ENCODE results near the gene PTPRM.

Gene PTPRM

DNA sequence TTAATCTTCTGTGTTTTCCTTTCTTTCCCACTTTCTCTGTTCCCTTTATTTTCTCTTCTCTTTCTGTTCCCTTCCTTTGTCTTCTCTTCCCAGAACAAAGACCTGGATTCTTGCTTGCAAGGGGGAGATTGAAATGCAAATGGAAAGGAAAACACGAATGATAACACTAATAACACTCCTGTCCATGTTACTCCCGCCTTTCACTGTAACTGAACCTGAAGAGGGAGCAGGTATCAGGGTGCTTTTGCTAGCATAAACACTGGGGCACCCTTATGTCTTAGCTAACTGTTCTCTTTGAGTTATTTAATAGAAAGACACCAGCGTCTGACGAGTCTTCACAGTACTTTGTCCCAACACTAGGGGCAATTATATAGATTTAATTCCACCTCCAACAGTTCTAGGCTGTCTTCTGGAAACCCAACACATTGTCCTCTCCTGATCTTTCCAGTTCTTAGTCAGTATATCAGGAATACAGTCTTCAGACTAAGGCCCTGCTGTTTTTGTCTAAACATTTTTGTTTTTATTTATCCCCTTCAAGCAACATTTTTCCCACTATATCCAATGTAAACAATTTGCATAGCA, 99.2 kb downstream of the PTPRM start:
- H3K14ac ChIP-seq (ENCODE audit: low read length in 2 of 2), result no peak overlapping the region
- H3K23ac ChIP-seq (ENCODE audit: low read length in 2 of 2), result no peak overlapping the region
- no peak for DNase-seq
- WGBS, result 68% methylated on average over 4 of the region's 4 CpGs
- no peak overlapping the region for H2BK5ac ChIP-seq (ENCODE audit: low read depth, low read length, poor library complexity, severe bottlenecking)
- no peak overlapping the region for H2AK5ac ChIP-seq (ENCODE audit: low read length, severe bottlenecking)
- H2BK15ac ChIP-seq (ENCODE audit: low read depth, poor library complexity, severe bottlenecking), result no peak overlapping the region
- H2BK12ac ChIP-seq (ENCODE audit: low read length in 2 of 2), result no peak overlapping the region
- H3K4me3 ChIP-seq (ENCODE audit: insufficient read depth in 1 of 2, low read depth in 1 of 2, low read length in 2 of 2), result no peak overlapping the region
- no peak overlapping the region for H3K18ac ChIP-seq (ENCODE audit: low read depth in 1 of 2, low read length in 2 of 2)
- H2BK120ac ChIP-seq (ENCODE audit: low read depth, low read length), result no peak overlapping the region
- no peak overlapping the region for H4K91ac ChIP-seq (ENCODE audit: low read length)
- H2AFZ ChIP-seq (ENCODE audit: low read depth, low read length), result no peak overlapping the region
- H3K4me2 ChIP-seq (ENCODE audit: low read length, poor library complexity, severe bottlenecking), result no peak overlapping the region
- no peak overlapping the region for H3K27ac ChIP-seq (ENCODE audit: low read length, poor library complexity, severe bottlenecking)
- no peak overlapping the region for H3K9ac ChIP-seq (ENCODE audit: low read length)
- no peak overlapping the region for H4K8ac ChIP-seq (ENCODE audit: low read length)
- no peaks in the 10 kb centered on the region for H3K27me3 ChIP-seq (ENCODE audit: control insufficient read depth in 1 of 2, insufficient read depth in 1 of 2, low read length in 2 of 2)
- peaks cover 30% of the 10 kb centered on the region for H3K79me1 ChIP-seq (replicated peaks; ENCODE audit: low read length, poor library complexity, severe bottlenecking)
- peaks cover 17% of the 10 kb centered on the region for H3K4me1 ChIP-seq (ENCODE audit: control insufficient read depth, insufficient read depth, low read depth, low read length)
- H3K36me3 ChIP-seq (ENCODE audit: control insufficient read depth in 1 of 2, insufficient read depth in 2 of 2, low read depth in 1 of 2, low read length in 2 of 2), result peaks cover 4 to 12% of the 10 kb centered on the region in 2 experiments
- no peaks in the 10 kb centered on the region for H3K9me3 ChIP-seq (ENCODE audit: control insufficient read depth, low read length)
- no peak overlapping the region for H3K4ac ChIP-seq (ENCODE audit: low read depth in 1 of 2, low read length in 2 of 2)

GRCh38 chr18:7668392-7668791, 101.3 kb downstream of the PTPRM start:
- H3K9me3 ChIP-seq (ENCODE audit: control insufficient read depth, low read length), result no peaks in the 10 kb centered on the region
- peak overlapping the region; percentile 17 for H3K27ac ChIP-seq (ENCODE audit: low read length, poor library complexity, severe bottlenecking)
- H3K18ac ChIP-seq (ENCODE audit: low read depth in 1 of 2, low read length in 2 of 2), result no peak overlapping the region
- 47% methylated on average over 3 of the region's 3 CpGs for WGBS
- H2BK5ac ChIP-seq (ENCODE audit: low read depth, low read length, poor library complexity, severe bottlenecking), result no peak overlapping the region
- H3K27me3 ChIP-seq (ENCODE audit: control insufficient read depth in 1 of 2, insufficient read depth in 1 of 2, low read length in 2 of 2), result no peaks in the 10 kb centered on the region
- H3K4ac ChIP-seq (ENCODE audit: low read depth in 1 of 2, low read length in 2 of 2), result no peak overlapping the region
- no peak overlapping the region for H3K9ac ChIP-seq (ENCODE audit: low read length)
- H2AK5ac ChIP-seq (ENCODE audit: low read length, severe bottlenecking), result no peak overlapping the region
- DNase-seq, result no peak
- no peak overlapping the region for H2AFZ ChIP-seq (ENCODE audit: low read depth, low read length)
- H3K23ac ChIP-seq (ENCODE audit: low read length in 2 of 2), result peak overlapping the region in 1 of 2 experiments; percentile 70
- H3K14ac ChIP-seq (ENCODE audit: low read length in 2 of 2), result peak overlapping the region in 1 of 2 experiments; percentile 26
- H2BK12ac ChIP-seq (ENCODE audit: low read length in 2 of 2), result no peak overlapping the region
- no peak overlapping the region for H3K4me2 ChIP-seq (ENCODE audit: low read length, poor library complexity, severe bottlenecking)
- no peak overlapping the region for H3K4me3 ChIP-seq (ENCODE audit: insufficient read depth in 1 of 2, low read depth in 1 of 2, low read length in 2 of 2)
- peaks cover 29% of the 10 kb centered on the region for H3K79me1 ChIP-seq (replicated peaks; ENCODE audit: low read length, poor library complexity, severe bottlenecking)
- peak overlapping the region; percentile 30 for H4K91ac ChIP-seq (ENCODE audit: low read length)
- H3K36me3 ChIP-seq (ENCODE audit: control insufficient read depth in 1 of 2, insufficient read depth in 2 of 2, low read depth in 1 of 2, low read length in 2 of 2), result peaks cover 0 to 8% of the 10 kb centered on the region in 2 experiments
- no peak overlapping the region for H4K8ac ChIP-seq (ENCODE audit: low read length)
- H2BK15ac ChIP-seq (ENCODE audit: low read depth, poor library complexity, severe bottlenecking), result no peak overlapping the region
- no peak overlapping the region for H2BK120ac ChIP-seq (ENCODE audit: low read depth, low read length)
- H3K4me1 ChIP-seq (ENCODE audit: control insufficient read depth, insufficient read depth, low read depth, low read length), result peaks cover 15% of the 10 kb centered on the region

- H3K4me1 ChIP-seq (ENCODE audit: control insufficient read depth, insufficient read depth, low read depth, low read length), result peaks cover 10% of the 10 kb centered on the region
- no peak overlapping the region for H3K23ac ChIP-seq (ENCODE audit: low read length in 2 of 2)
- peak overlapping the region; percentile 54 for H2AK5ac ChIP-seq (ENCODE audit: low read length, severe bottlenecking)
- H4K91ac ChIP-seq (ENCODE audit: low read length), result no peak overlapping the region
- no peak overlapping the region for H2BK15ac ChIP-seq (ENCODE audit: low read depth, poor library complexity, severe bottlenecking)
- H2BK12ac ChIP-seq (ENCODE audit: low read length in 2 of 2), result no peak overlapping the region
- peaks cover 0 to 1% of the 10 kb centered on the region in 2 experiments for H3K36me3 ChIP-seq (ENCODE audit: control insufficient read depth in 1 of 2, insufficient read depth in 2 of 2, low read depth in 1 of 2, low read length in 2 of 2)
- no peaks in the 10 kb centered on the region for H3K9me3 ChIP-seq (ENCODE audit: control insufficient read depth, low read length)
- no peak for DNase-seq
- H3K14ac ChIP-seq (ENCODE audit: low read length in 2 of 2), result no peak overlapping the region
- no peak overlapping the region for H2BK5ac ChIP-seq (ENCODE audit: low read depth, low read length, poor library complexity, severe bottlenecking)
- H2AFZ ChIP-seq (ENCODE audit: low read depth, low read length), result no peak overlapping the region
- no peak overlapping the region for H3K4ac ChIP-seq (ENCODE audit: low read depth in 1 of 2, low read length in 2 of 2)
- H3K9ac ChIP-seq (ENCODE audit: low read length), result no peak overlapping the region
- peaks cover 27% of the 10 kb centered on the region for H3K79me1 ChIP-seq (replicated peaks; ENCODE audit: low read length, poor library complexity, severe bottlenecking)
- H3K4me3 ChIP-seq (ENCODE audit: insufficient read depth in 1 of 2, low read depth in 1 of 2, low read length in 2 of 2), result no peak overlapping the region
- no peak overlapping the region for H3K27ac ChIP-seq (ENCODE audit: low read length, poor library complexity, severe bottlenecking)
- no peak overlapping the region for H4K8ac ChIP-seq (ENCODE audit: low read length)
- WGBS, result 93% methylated on average over 3 of the region's 3 CpGs
- no peak overlapping the region for H2BK120ac ChIP-seq (ENCODE audit: low read depth, low read length)
- H3K18ac ChIP-seq (ENCODE audit: low read depth in 1 of 2, low read length in 2 of 2), result no peak overlapping the region
- no peaks in the 10 kb centered on the region for H3K27me3 ChIP-seq (ENCODE audit: control insufficient read depth in 1 of 2, insufficient read depth in 1 of 2, low read length in 2 of 2)
- H3K4me2 ChIP-seq (ENCODE audit: low read length, poor library complexity, severe bottlenecking), result no peak overlapping the region
Measured at GRCh38 chr18:7669361-7669760, 102.2 kb downstream of the PTPRM start.

- no peak overlapping the region for H3K4ac ChIP-seq (ENCODE audit: low read depth in 1 of 2, low read length in 2 of 2)
- no peak overlapping the region for H2BK15ac ChIP-seq (ENCODE audit: low read depth, poor library complexity, severe bottlenecking)
- H3K4me1 ChIP-seq (ENCODE audit: control insufficient read depth, insufficient read depth, low read depth, low read length), result peaks cover 10% of the 10 kb centered on the region
- H2AK5ac ChIP-seq (ENCODE audit: low read length, severe bottlenecking), result no peak overlapping the region
- H2BK5ac ChIP-seq (ENCODE audit: low read depth, low read length, poor library complexity, severe bottlenecking), result no peak overlapping the region
- H2BK12ac ChIP-seq (ENCODE audit: low read length in 2 of 2), result no peak overlapping the region
- no peak overlapping the region for H3K4me3 ChIP-seq (ENCODE audit: insufficient read depth in 1 of 2, low read depth in 1 of 2, low read length in 2 of 2)
- no peak overlapping the region for H4K8ac ChIP-seq (ENCODE audit: low read length)
- WGBS, result 100% methylated on average over 1 of the region's 2 CpGs
- no peak overlapping the region for H3K4me2 ChIP-seq (ENCODE audit: low read length, poor library complexity, severe bottlenecking)
- H3K9ac ChIP-seq (ENCODE audit: low read length), result no peak overlapping the region
- no peak overlapping the region for H4K91ac ChIP-seq (ENCODE audit: low read length)
- no peaks in the 10 kb centered on the region for H3K27me3 ChIP-seq (ENCODE audit: control insufficient read depth in 1 of 2, insufficient read depth in 1 of 2, low read length in 2 of 2)
- no peaks in the 10 kb centered on the region for H3K9me3 ChIP-seq (ENCODE audit: control insufficient read depth, low read length)
- peaks cover 23% of the 10 kb centered on the region for H3K79me1 ChIP-seq (replicated peaks; ENCODE audit: low read length, poor library complexity, severe bottlenecking)
- no peak overlapping the region for H3K18ac ChIP-seq (ENCODE audit: low read depth in 1 of 2, low read length in 2 of 2)
- H2AFZ ChIP-seq (ENCODE audit: low read depth, low read length), result no peak overlapping the region
- H3K36me3 ChIP-seq (ENCODE audit: control insufficient read depth in 1 of 2, insufficient read depth in 2 of 2, low read depth in 1 of 2, low read length in 2 of 2), result no peaks in the 10 kb centered on the region
- no peak for DNase-seq
- no peak overlapping the region for H2BK120ac ChIP-seq (ENCODE audit: low read depth, low read length)
- no peak overlapping the region for H3K14ac ChIP-seq (ENCODE audit: low read length in 2 of 2)
- no peak overlapping the region for H3K23ac ChIP-seq (ENCODE audit: low read length in 2 of 2)
- H3K27ac ChIP-seq (ENCODE audit: low read length, poor library complexity, severe bottlenecking), result no peak overlapping the region
Measured at GRCh38 chr18:7671105-7671504, 104.0 kb downstream of the PTPRM start.

All from mesenchymal stem cell (in vitro differentiated cells and primary cell).